Sigmoid colon (tissue), 7 donors: ENCODE measurements around the gene FABP6. TPM values are rescaled to one million over a fixed set of nuclear protein-coding genes. Genes with fewer than 3 reads are reported as not detected.

Experiments
- polyA plus RNA-seq, 3 donors: library from polyadenylated mRNA; stranded (reverse); fragments of 200-250 nt; gene quantifications; one replicate each; pipeline ENCODE4 v1.2.3, GENCODE V29; 2013
- total RNA-seq, 4 donors: library from RNA; depleted of rRNA; stranded (reverse); fragments of >200 nt; gene quantifications; one replicate each; pipeline ENCODE4 v1.1.0, GENCODE V29; 2016
- donor health status: healthy with polysubstance abuse.
- donor health status: Bipolar disorder and iron deficiency.
- donor health status: healthy.

Gene FABP6
- total and polyA plus RNA-seq, 7 donors = 0.50 to 2.1 (median 1.4) TPM; not detected in 4

Other genes with a start within 250 kb of the FABP6 start
- gene TTC1, start 220.4 kb upstream of the FABP6 start, total RNA-seq = 10 to 100 TPM; 38.3 to 65.0 (median 50.9) TPM
- gene TTC1, start 220.4 kb upstream of the FABP6 start, polyA plus RNA-seq = 10 to 100 TPM; 52.2 to 60.8 (median 55.3) TPM
- gene PWWP2A, start 110.1 kb upstream of the FABP6 start, total RNA-seq = 10 to 100 TPM; 24.8 to 33.2 (median 29.1) TPM
- gene PWWP2A, start 110.1 kb upstream of the FABP6 start, polyA plus RNA-seq = 10 to 100 TPM in 1 of 3 donors, 1 to 10 TPM in 2; 9.0 to 12.2 (median 9.7) TPM
- gene CCNJL, start 83.1 kb downstream of the FABP6 start, total RNA-seq = 1 to 10 TPM in 2 of 4 donors, under 1 TPM in 2; 0.16 to 5.3 (median 1.4) TPM
- gene CCNJL, start 83.1 kb downstream of the FABP6 start, polyA plus RNA-seq = 10 to 100 TPM in 2 of 3 donors, 1 to 10 TPM in 1; 4.7 to 18.7 (median 10.8) TPM
- 1 to 10 TPM in 3 of 4 donors, under 1 TPM in 1; 0.95 to 2.5 (median 1.5) TPM for gene C1QTNF2, start 141.1 kb downstream of the FABP6 start, total RNA-seq
- under 1 TPM in 1 of 3 donors, not detected in 2; 0.85 TPM for gene C1QTNF2, start 141.1 kb downstream of the FABP6 start, polyA plus RNA-seq
- 10 to 100 TPM in 1 of 4 donors, 1 to 10 TPM in 3; 4.3 to 12.3 (median 8.1) TPM for gene FAM200C, start 170.5 kb downstream of the FABP6 start, total RNA-seq
- 1 to 10 TPM in 2 of 3 donors, under 1 TPM in 1; 0.92 to 1.4 (median 1.2) TPM for gene FAM200C, start 170.5 kb downstream of the FABP6 start, polyA plus RNA-seq
- gene SLU7, start 189.6 kb downstream of the FABP6 start, total RNA-seq = 10 to 100 TPM; 22.4 to 80.3 (median 65.6) TPM
- gene SLU7, start 189.6 kb downstream of the FABP6 start, polyA plus RNA-seq = 10 to 100 TPM; 27.8 to 44.4 (median 37.9) TPM
- 10 to 100 TPM in 1 of 4 donors, 1 to 10 TPM in 3; 1.8 to 11.9 (median 4.7) TPM for gene PTTG1, start 192.3 kb downstream of the FABP6 start, total RNA-seq
- 10 to 100 TPM; 15.0 to 93.8 (median 30.7) TPM for gene PTTG1, start 192.3 kb downstream of the FABP6 start, polyA plus RNA-seq